ENCODE data around the gene OPA1. TPM values are rescaled to one million over a fixed set of nuclear protein-coding genes. Genes with fewer than 3 reads are reported as not detected.

Gene OPA1
- total RNA-seq, 1 experiment from 2014 or later, result 72.0 TPM

DNA sequence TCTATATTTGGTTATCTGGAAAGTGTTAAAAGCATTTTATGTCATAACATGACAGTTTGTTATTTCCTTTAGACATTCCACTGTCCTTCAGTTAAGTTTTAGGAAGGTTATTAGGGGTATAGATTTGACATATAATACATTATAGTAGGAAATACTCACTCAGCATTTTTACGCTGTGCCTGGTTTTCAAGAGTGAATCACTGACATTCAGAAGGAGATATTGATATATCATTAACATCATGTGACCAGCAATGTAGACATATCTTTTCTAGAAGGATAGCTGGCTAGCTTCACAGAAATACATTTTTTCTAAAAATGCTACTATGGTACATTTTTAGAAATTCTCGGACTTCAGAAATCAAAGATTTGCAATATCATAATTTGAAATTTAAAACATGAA is 57.6 kb downstream of the OPA1 start:
- BruUV-seq (replicated peaks), result no TSS peak
- H3K9me2 ChIP-seq (ENCODE audit: insufficient read depth), result no peaks in the 10 kb centered on the region
- no peak overlapping the region for H3K9ac ChIP-seq (ENCODE audit: low read length)
- H3K4me1 ChIP-seq (ENCODE audit: control insufficient read depth in 1 of 2, insufficient read depth in 2 of 2, low read length in 2 of 2), result no peaks in the 10 kb centered on the region
- no peak overlapping the region for H3K4me2 ChIP-seq (ENCODE audit: low read length)
- H2AFZ ChIP-seq (ENCODE audit: low read depth, low read length, poor library complexity, severe bottlenecking), result no peak overlapping the region
- no peaks in the 10 kb centered on the region for H4K20me1 ChIP-seq (ENCODE audit: insufficient read depth)
- RAD21 ChIA-PET (ENCODE audit: low non-redundant PET in 1 of 2, low total read pairs in 2 of 2, uncharacterized antibody in 2 of 2, unreplicated experiment in 2 of 2), result no interaction called here
- H3K4me3 ChIP-seq (replicated peaks in 1 of 2; ENCODE audit: low read depth in 1 of 2, low read length in 2 of 2), result no peak overlapping the region
- no peak for ATAC-seq
- CTCF ChIA-PET, result no interaction called here
- intact Hi-C loops (cut with micrococcal nuclease), result no loop called here
- DNase-seq (ENCODE audit: low read depth, low spot score), result no peak
- peaks cover 18 to 21% of the 10 kb centered on the region in 2 experiments for H3K36me3 ChIP-seq (ENCODE audit: control insufficient read depth in 1 of 2, insufficient read depth in 2 of 2, low read length in 2 of 2)
- no peaks in the 10 kb centered on the region for H3K79me2 ChIP-seq (ENCODE audit: insufficient read depth, low read length)
- POLR2A ChIA-PET, result no interaction called here
- H3K9me3 ChIP-seq (ENCODE audit: control insufficient read depth in 1 of 2, insufficient read depth in 1 of 2, low read depth in 1 of 2, low read length in 2 of 2), result no peaks in the 10 kb centered on the region
- no peak for TF ChIP-seq ZFX (IDR thresholded peaks at IDR 0.05)
- TF ChIP-seq EGR1 (IDR thresholded peaks at IDR 0.05; ENCODE audit: low read depth), result no peak
- TF ChIP-seq POLR2A (IDR thresholded peaks at IDR 0.05; ENCODE audit: borderline replicate concordance, extremely low read depth, insufficient read depth, insufficient read length), result no peak
- no peak for TF ChIP-seq CEBPB (IDR thresholded peaks at IDR 0.05; ENCODE audit: low read depth)
- no peaks in the 10 kb centered on the region for H3K27me3 ChIP-seq (ENCODE audit: insufficient read depth, low read length)
- H3K27ac ChIP-seq (ENCODE audit: low read depth, low read length), result no peak overlapping the region

- ChIA-PET POLR2A (no interaction called here), RAD21 (ENCODE audit: low non-redundant PET in 1 of 2, low total read pairs in 2 of 2, uncharacterized antibody in 2 of 2, unreplicated experiment in 2 of 2) (no interaction called here), CTCF (interaction anchor here (1.2 kb wide), 1 partner anchor 9 kb away, joined by 4 read pairs; no protein-coding TSS in a partner anchor)
- Histone ChIP-seq H4K20me1 (ENCODE audit: insufficient read depth) (no peaks in the 10 kb centered on the region), H3K4me1 (ENCODE audit: control insufficient read depth in 1 of 2, insufficient read depth in 2 of 2, low read length in 2 of 2) (no peaks in the 10 kb centered on the region), H3K4me2 (ENCODE audit: low read length) (no peak overlapping the region), H3K9ac (ENCODE audit: low read length) (no peak overlapping the region), H3K79me2 (ENCODE audit: insufficient read depth, low read length) (no peaks in the 10 kb centered on the region), H3K27ac (ENCODE audit: low read depth, low read length) (no peak overlapping the region), H2AFZ (ENCODE audit: low read depth, low read length, poor library complexity, severe bottlenecking) (no peak overlapping the region), H3K9me2 (ENCODE audit: insufficient read depth) (no peaks in the 10 kb centered on the region), H3K4me3 (replicated peaks in 1 of 2; ENCODE audit: low read depth in 1 of 2, low read length in 2 of 2) (no peak overlapping the region), H3K9me3 (ENCODE audit: control insufficient read depth in 1 of 2, insufficient read depth in 1 of 2, low read depth in 1 of 2, low read length in 2 of 2) (no peaks in the 10 kb centered on the region), H3K27me3 (ENCODE audit: insufficient read depth, low read length) (no peaks in the 10 kb centered on the region), H3K36me3 (ENCODE audit: control insufficient read depth in 1 of 2, insufficient read depth in 2 of 2, low read length in 2 of 2) (peaks cover 16 to 18% of the 10 kb centered on the region in 2 experiments)
- no peak for DNase-seq (ENCODE audit: low read depth, low spot score)
- no peak for ATAC-seq
- no TSS peak for BruUV-seq (replicated peaks)
- intact Hi-C loops (cut with micrococcal nuclease), result no loop called here
- no peak for TF ChIP-seq SRF (IDR thresholded peaks at IDR 0.05; ENCODE audit: low read depth)
These were observed 62.9 kb downstream of the OPA1 start for GRCh38 chr3:193655831-193656433.

All from HCT116 (cell line).